Bronchial epithelial cell (primary cell): Measurements from ENCODE around the gene TSKU. TPM values are rescaled to one million over a fixed set of nuclear protein-coding genes. Genes with fewer than 3 reads are reported as not detected.
"Not testable (repeated sequence)": the region's sequence is repeated elsewhere in the genome, so short reads cannot be mapped to it uniquely, and the experiment has no call there.

Source experiments
- DNase-seq: peaks from one replicate; pipeline ENCODE4 v3.0.0-alpha.2; 2010; ENCODE audit warnings: low read depth
- FAIRE-seq: peaks from 2 replicates; lab custom pipeline; 2011; peaks lifted over from hg19 to GRCh38; lab: Jason Lieb, UNC
- H3K27me3 ChIP-seq: 2 replicates; pipeline ENCODE4 v1.5.1; 2011; ENCODE audit warnings: low read length; ENCODE audit not compliant: control insufficient read depth, insufficient read depth
- H3K36me3 ChIP-seq: 2 replicates; pipeline ENCODE4 v1.5.1; 2011; ENCODE audit warnings: low read length; ENCODE audit not compliant: control insufficient read depth, insufficient read depth
- H3K4me3 ChIP-seq: 2 replicates; pipeline ENCODE4 v1.5.1; 2011; ENCODE audit warnings: mild to moderate bottlenecking, low read depth, low read length, control low read depth
- CTCF ChIP-seq: IDR thresholded peaks from 2 replicates; pipeline ENCODE4 v1.5.1; 2011; ENCODE audit warnings: mild to moderate bottlenecking, moderate library complexity, low read length, control low read depth, inconsistent platforms; ENCODE audit not compliant: insufficient read depth, severe bottlenecking
- total RNA-seq: library from RNA; depleted of rRNA; stranded (reverse); fragments of >200 nt; gene quantifications from 2 replicates; pipeline ENCODE4 v1.2.1, GENCODE V29; 2014

Gene TSKU
- total RNA-seq, 1 donor from 2014 or later: 8.2 TPM

- Histone ChIP-seq H3K27me3 (no peaks in the 10 kb centered on the region), H3K36me3 (no peaks in the 10 kb centered on the region), H3K4me3 (no peak overlapping the region)
- FAIRE-seq (no peak), DNase-seq (no peak)
- no peak for TF ChIP-seq CTCF
Measured at GRCh38 chr11:76808996-76809395, 25.8 kb downstream of the TSKU start.

- H3K36me3 ChIP-seq: no peaks in the 10 kb centered on the region
- FAIRE-seq (no peak), DNase-seq (peak; percentile 22)
- TF ChIP-seq CTCF: peak; percentile 37
- no peaks in the 10 kb centered on the region for H3K27me3 ChIP-seq
- no peak overlapping the region for H3K4me3 ChIP-seq
Measured at GRCh38 chr11:76810151-76810853, 27.1 kb downstream of the TSKU start.

GRCh38 chr11:76811259-76811658, 28.1 kb downstream of the TSKU start:
- Histone ChIP-seq H3K27me3 (no peaks in the 10 kb centered on the region), H3K4me3 (no peak overlapping the region), H3K36me3 (no peaks in the 10 kb centered on the region)
- no peak for TF ChIP-seq CTCF
- no peak for FAIRE-seq
- DNase-seq: no peak

GRCh38 chr11:76814414-76814813, 31.3 kb downstream of the TSKU start:
- no peaks in the 10 kb centered on the region for H3K27me3 ChIP-seq
- DNase-seq: no peak
- no peaks in the 10 kb centered on the region for H3K36me3 ChIP-seq
- no peak overlapping the region for H3K4me3 ChIP-seq
- TF ChIP-seq CTCF: no peak
- FAIRE-seq: no peak

- not testable (repeated sequence) for DNase-seq
Measured at GRCh38 chr11:76815678-76816077, 32.5 kb downstream of the TSKU start.

GRCh38 chr11:76820184-76820566, 37.0 kb downstream of the TSKU start:
- DNase-seq (no peak), FAIRE-seq (no peak)
- no peaks in the 10 kb centered on the region for H3K27me3 ChIP-seq
- no peak for TF ChIP-seq CTCF
- H3K36me3 ChIP-seq: no peaks in the 10 kb centered on the region
- no peak overlapping the region for H3K4me3 ChIP-seq

More at GRCh38 chr11:76815678-76816077, 32.5 kb downstream of the TSKU start:
- not testable (repeated sequence) for H3K27me3 ChIP-seq, FAIRE-seq, H3K36me3 ChIP-seq, H3K4me3 ChIP-seq

GRCh38 chr11:76821396-76821795, 38.2 kb downstream of the TSKU start:
- not testable (repeated sequence) for FAIRE-seq, H3K4me3 ChIP-seq, DNase-seq, H3K36me3 ChIP-seq, H3K27me3 ChIP-seq
